ENCODE measurements around the gene MSANTD7.

DNA sequence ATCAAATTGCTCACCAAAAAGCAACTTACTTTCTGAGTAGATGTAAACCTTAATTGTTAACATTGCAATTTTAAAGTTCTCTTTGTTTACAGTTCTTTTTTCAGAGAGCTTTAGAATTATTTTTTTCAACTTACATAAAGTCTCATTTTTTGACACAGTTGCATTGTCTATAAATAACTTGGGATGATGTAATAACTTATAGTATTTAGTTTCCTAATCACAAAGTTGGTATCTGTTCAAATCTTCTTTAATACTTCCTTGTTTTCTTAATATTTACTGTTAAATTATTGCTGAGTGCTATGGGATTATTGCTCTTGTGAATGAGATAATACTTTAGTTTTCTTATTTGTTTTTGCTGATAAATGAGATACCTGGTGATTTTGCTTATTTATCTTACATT lies 21.7 kb downstream of the MSANTD7 start:
- TF ChIP-seq CTCF (IDR thresholded peaks at IDR 0.05; ENCODE audit: low read depth, low read length), result no peak
- TF ChIP-seq EZH2phosphoT487 (IDR thresholded peaks at IDR 0.05; ENCODE audit: low read depth), result no peak

All from OCI-LY3 (cell line).